K562 (cell line): ENCODE results near the gene BTF3L4. TPM values are rescaled to one million over a fixed set of nuclear protein-coding genes. Genes with fewer than 3 reads are reported as not detected.

Experiments used
- ARID1B ChIP-seq: fragments of 450-650 bp; IDR thresholded peaks from 2 replicates; pipeline ENCODE4 v1.6.1; 2016; ENCODE audit warnings: antibody characterized with exemption, mild to moderate bottlenecking, inconsistent platforms
- CTBP1 ChIP-seq: fragments of 450-650 bp; IDR thresholded peaks from 2 replicates; pipeline ENCODE4 v1.6.1; 2016; ENCODE audit warnings: borderline replicate concordance
- ETV6 ChIP-seq, 3 experiments: fragments of 150-350 bp in 1 of 3; sonication (generic) in 1 of 3; formaldehyde crosslinking in 1 of 3; IDR thresholded peaks; 2 replicates each; pipeline versions ENCODE4 v1.6.1 to v1.8.0; 2014 to 2022; ENCODE audit warnings: borderline replicate concordance in 2 of 3, low read depth in 2 of 3, antibody characterized with exemption in 1 of 3, low read length in 1 of 3, mild to moderate bottlenecking in 1 of 3, missing genetic modification reagents in 1 of 3
- HLTF ChIP-seq: fragments of 450-650 bp; IDR thresholded peaks from 2 replicates; pipeline ENCODE4 v1.6.1; 2016
- MCM3 ChIP-seq: fragments of 450-650 bp; IDR thresholded peaks from 2 replicates; pipeline ENCODE4 v1.6.1; 2016
- MTA1 ChIP-seq: fragments of 450-650 bp; IDR thresholded peaks from 2 replicates; pipeline ENCODE4 v1.6.1; 2017; ENCODE audit warnings: borderline replicate concordance
- NBN ChIP-seq: fragments of 450-650 bp; IDR thresholded peaks from 2 replicates; pipeline ENCODE4 v1.6.1; 2016; ENCODE audit warnings: low read depth, mild to moderate bottlenecking
- NR2C2 ChIP-seq, 2 experiments: fragments of 200-800 bp in 1 of 2; sonication (Bioruptor generic) in 1 of 2; sonication (generic) in 1 of 2; formaldehyde crosslinking in 1 of 2; IDR thresholded peaks; 2 replicates each; pipeline versions ENCODE4 v1.6.1 to v1.8.0; 2016 to 2022; ENCODE audit warnings: mild to moderate bottlenecking in 1 of 2, missing compliant biosample characterization in 1 of 2, missing genetic modification characterization in 1 of 2, missing genetic modification reagents in 1 of 2
- PHF20 ChIP-seq: fragments of 450-650 bp; IDR thresholded peaks from 2 replicates; pipeline ENCODE4 v1.6.1; 2018; ENCODE audit not compliant: partially characterized antibody
- POLR2H ChIP-seq: IDR thresholded peaks from 2 replicates; pipeline ENCODE4 v1.6.1; 2016; ENCODE audit warnings: missing genetic modification characterization, low read depth, mild to moderate bottlenecking, control low read depth, missing compliant biosample characterization, moderate library complexity
- PPARD ChIP-seq: fragments of 250-450 bp; sonication (Bioruptor Pico); IDR thresholded peaks from 2 replicates; pipeline ENCODE4 v1.8.0; 2022; ENCODE audit warnings: inconsistent platforms, mild to moderate bottlenecking, moderate library complexity
- RBBP5 ChIP-seq: fragments of 200-600 bp; sonication (generic); IDR thresholded peaks from 2 replicates; pipeline ENCODE4 v1.6.1; 2012; ENCODE audit warnings: borderline replicate concordance, mild to moderate bottlenecking, low read length, control low read depth, inconsistent platforms; ENCODE audit not compliant: insufficient read depth, poor library complexity, severe bottlenecking
- RCOR1 ChIP-seq, 2 experiments: IDR thresholded peaks; 2 replicates each; pipeline ENCODE4 v1.6.1; 2012; ENCODE audit warnings: low read depth in 2 of 2, low read length in 2 of 2, borderline replicate concordance in 1 of 2, improper control_type of control experiment in 1 of 2
- ZBTB7A ChIP-seq: IDR thresholded peaks from 2 replicates; pipeline ENCODE4 v1.6.1; 2011; ENCODE audit warnings: low read depth, mild to moderate bottlenecking, low read length, moderate library complexity, borderline replicate concordance; ENCODE audit not compliant: control insufficient read depth
- ZFP30 ChIP-seq: fragments of 250-450 bp; sonication (Bioruptor Pico); IDR thresholded peaks from 2 replicates; pipeline ENCODE4 v1.8.0; 2022; ENCODE audit warnings: moderate library complexity, mild to moderate bottlenecking, inconsistent platforms, borderline replicate concordance
- ZNF224 ChIP-seq: sonication (generic); formaldehyde crosslinking; IDR thresholded peaks from 2 replicates; pipeline ENCODE4 v1.8.0; 2022; ENCODE audit warnings: mild to moderate bottlenecking, missing genetic modification reagents
- ZNF239 ChIP-seq: fragments of 250-450 bp; sonication (Bioruptor Pico); IDR thresholded peaks from 2 replicates; pipeline ENCODE4 v1.4.0; 2020; ENCODE audit warnings: mild to moderate bottlenecking
- polyA plus RNA-seq, 8 experiments: library from polyadenylated mRNA; depleted of rRNA in 4 of 8; stranded (reverse) in 5 of 8; unstranded in 3 of 8; fragments of >200 nt; fragmentation: Nextera tagmentation in 2 of 8; fragmentation: Illumina TruSeq in 1 of 8; extraction: Ambion mirVana in 2 of 8; extraction: Trizol in 1 of 8; gene quantifications; 2 replicates each; pipeline versions ENCODE4 v1.2.1 to v1.2.3, GENCODE V29; 2011 to 2014; ENCODE audit warnings: inconsistent platforms in 1 of 8, missing spikeins in 1 of 8
- total RNA-seq, 7 experiments: library from RNA; depleted of rRNA in 6 of 7; stranded (reverse); fragments of >200 nt in 6 of 7; fragmentation: Illumina TruSeq in 2 of 7; extraction: Trizol in 2 of 7; gene quantifications; 2 replicates each; pipeline versions ENCODE4 v1.2.1 to v1.2.3, GENCODE V29; 2011 to 2021; ENCODE audit warnings: low replicate concordance in 1 of 7
- TF ChIP-seq, protein P1 (sequence below): fragments of 450-650 bp; conservative IDR thresholded peaks from 2 replicates; pipeline ENCODE4 v1.6.1; 2016; ENCODE audit warnings: missing genetic modification characterization, low read depth, mild to moderate bottlenecking, missing compliant biosample characterization, moderate library complexity
- TF ChIP-seq, protein P2 (sequence below): fragments of 250-450 bp; sonication (Bioruptor Pico); IDR thresholded peaks from 2 replicates; pipeline ENCODE4 v1.5.0; 2020; ENCODE audit warnings: mild to moderate bottlenecking
- TF ChIP-seq, protein P3 (sequence below): sonication (generic); formaldehyde crosslinking; IDR thresholded peaks from 2 replicates; pipeline ENCODE4 v1.8.0; 2022; ENCODE audit warnings: mild to moderate bottlenecking, missing genetic modification reagents, borderline replicate concordance

The BTF3L4 gene
- total and polyA plus RNA-seq, 9 of the 15 experiments (the other 6 are each of a cell fraction or from before 2014, with no cell fraction given), result 40.1 to 106 (median 88.8) TPM

GRCh38 chr1:52055066-52055865, 829 bp upstream of the BTF3L4 start, which contains the start of gene TXNDC12 (continued):
- TF ChIP-seq RCOR1 (IDR thresholded peaks at IDR 0.05; ENCODE audit: borderline replicate concordance in 1 of 2, low read depth in 2 of 2, low read length in 2 of 2), result peak in 1 of 2 experiments; percentile 57; a peak in 2 of 4 replicates
- no peak for TF ChIP-seq MCM3
- no peak for TF ChIP-seq PPARD (CRISPR knock-in tag)
- peak; percentile 84 for TF ChIP-seq ZNF224 (CRISPR knock-in tag)
- TF ChIP-seq POLR2H (tag), result peak; percentile 90
- peak; percentile 90 for TF ChIP-seq CTBP1
- TF ChIP-seq, protein P1, sequence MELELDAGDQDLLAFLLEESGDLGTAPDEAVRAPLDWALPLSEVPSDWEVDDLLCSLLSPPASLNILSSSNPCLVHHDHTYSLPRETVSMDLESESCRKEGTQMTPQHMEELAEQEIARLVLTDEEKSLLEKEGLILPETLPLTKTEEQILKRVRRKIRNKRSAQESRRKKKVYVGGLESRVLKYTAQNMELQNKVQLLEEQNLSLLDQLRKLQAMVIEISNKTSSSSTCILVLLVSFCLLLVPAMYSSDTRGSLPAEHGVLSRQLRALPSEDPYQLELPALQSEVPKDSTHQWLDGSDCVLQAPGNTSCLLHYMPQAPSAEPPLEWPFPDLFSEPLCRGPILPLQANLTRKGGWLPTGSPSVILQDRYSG (tag), result no peak
- TF ChIP-seq ZBTB7A, result peak; percentile 69; the same call in 1 of the 2 replicates
- 0 out of 2 replicates have a peak, but pooled peaks have one; percentile 60 for TF ChIP-seq NBN
- TF ChIP-seq ZFP30 (CRISPR knock-in tag), result no peak
- TF ChIP-seq ARID1B, result peak; percentile 65
- TF ChIP-seq ZNF239 (CRISPR knock-in tag), result no peak
- TF ChIP-seq MTA1, result no peak
- TF ChIP-seq PHF20, result peak; percentile 35
- TF ChIP-seq, protein P2, sequence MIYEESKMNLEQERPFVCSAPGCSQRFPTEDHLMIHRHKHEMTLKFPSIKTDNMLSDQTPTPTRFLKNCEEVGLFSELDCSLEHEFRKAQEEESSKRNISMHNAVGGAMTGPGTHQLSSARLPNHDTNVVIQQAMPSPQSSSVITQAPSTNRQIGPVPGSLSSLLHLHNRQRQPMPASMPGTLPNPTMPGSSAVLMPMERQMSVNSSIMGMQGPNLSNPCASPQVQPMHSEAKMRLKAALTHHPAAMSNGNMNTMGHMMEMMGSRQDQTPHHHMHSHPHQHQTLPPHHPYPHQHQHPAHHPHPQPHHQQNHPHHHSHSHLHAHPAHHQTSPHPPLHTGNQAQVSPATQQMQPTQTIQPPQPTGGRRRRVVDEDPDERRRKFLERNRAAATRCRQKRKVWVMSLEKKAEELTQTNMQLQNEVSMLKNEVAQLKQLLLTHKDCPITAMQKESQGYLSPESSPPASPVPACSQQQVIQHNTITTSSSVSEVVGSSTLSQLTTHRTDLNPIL (CRISPR knock-in tag), result no peak
- TF ChIP-seq, protein P3, sequence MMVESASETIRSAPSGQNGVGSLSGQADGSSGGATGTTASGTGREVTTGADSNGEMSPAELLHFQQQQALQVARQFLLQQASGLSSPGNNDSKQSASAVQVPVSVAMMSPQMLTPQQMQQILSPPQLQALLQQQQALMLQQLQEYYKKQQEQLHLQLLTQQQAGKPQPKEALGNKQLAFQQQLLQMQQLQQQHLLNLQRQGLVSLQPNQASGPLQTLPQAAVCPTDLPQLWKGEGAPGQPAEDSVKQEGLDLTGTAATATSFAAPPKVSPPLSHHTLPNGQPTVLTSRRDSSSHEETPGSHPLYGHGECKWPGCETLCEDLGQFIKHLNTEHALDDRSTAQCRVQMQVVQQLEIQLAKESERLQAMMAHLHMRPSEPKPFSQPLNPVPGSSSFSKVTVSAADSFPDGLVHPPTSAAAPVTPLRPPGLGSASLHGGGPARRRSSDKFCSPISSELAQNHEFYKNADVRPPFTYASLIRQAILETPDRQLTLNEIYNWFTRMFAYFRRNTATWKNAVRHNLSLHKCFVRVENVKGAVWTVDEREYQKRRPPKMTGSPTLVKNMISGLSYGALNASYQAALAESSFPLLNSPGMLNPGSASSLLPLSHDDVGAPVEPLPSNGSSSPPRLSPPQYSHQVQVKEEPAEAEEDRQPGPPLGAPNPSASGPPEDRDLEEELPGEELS (CRISPR knock-in tag), result peak; percentile 72; the same call in 1 of the 2 replicates
- 0 out of 2 replicates have a peak, but pooled peaks have one; percentile 49 for TF ChIP-seq NR2C2 (CRISPR knock-in tag; IDR thresholded peaks at IDR 0.05)
- no peak for TF ChIP-seq NR2C2 (tag; IDR thresholded peaks at IDR 0.05)
- peak; percentile 94 for TF ChIP-seq RBBP5
- peak; percentile 58; the same call in 1 of the 2 replicates for TF ChIP-seq HLTF
- TF ChIP-seq ETV6 (IDR thresholded peaks at IDR 0.05; ENCODE audit: borderline replicate concordance in 1 of 2, low read depth in 2 of 2, low read length in 1 of 2), result no peak
- 0 out of 2 replicates have a peak, but pooled peaks have one; percentile 67 for TF ChIP-seq ETV6 (CRISPR knock-in tag; IDR thresholded peaks at IDR 0.05; ENCODE audit: borderline replicate concordance)
